Activated B cell treated with CpG ODN at 0.5 μM for 24 hours (primary cell): ENCODE results near the gene TBC1D32. TPM values are rescaled to one million over a fixed set of nuclear protein-coding genes. Genes with fewer than 3 reads are reported as not detected.
"Not testable (repeated sequence)": the region's sequence is repeated elsewhere in the genome, so short reads cannot be mapped to it uniquely, and the experiment has no call there.

ENCODE experiments used
- ATAC-seq: fragments of 200-7000 bp; cut with Tn5 transposase; one replicate; pipeline ENCODE4 v1.10.0; 2021; ENCODE audit warnings: low read depth, mild to moderate bottlenecking, moderate library complexity
- CTCF ChIA-PET: fragments of 350-600 bp; sonication (Branson Sonifier 250); formaldehyde crosslinking; loops from one replicate; lab custom pipeline; 2021; ENCODE audit warnings: antibody characterized with exemption; lab: Charles Lee
- POLR2A ChIA-PET: fragments of 350-600 bp; sonication (Branson Sonifier 250); formaldehyde crosslinking; loops from one replicate; lab custom pipeline; 2021; ENCODE audit warnings: antibody characterized with exemption; lab: Charles Lee
- DNase-seq: peaks from one replicate; pipeline ENCODE4 v3.0.0; 2022
- H3K27ac Mint-ChIP-seq: one replicate; pipeline ENCODE4 v1.8.0; 2020; ENCODE audit warnings: mixed read lengths
- H3K27me3 Mint-ChIP-seq: one replicate; pipeline ENCODE4 v1.8.0; 2021; ENCODE audit warnings: mixed read lengths
- H3K36me3 Mint-ChIP-seq: one replicate; pipeline ENCODE4 v1.8.0; 2021; ENCODE audit warnings: low read depth, mixed read lengths
- H3K4me1 Mint-ChIP-seq: one replicate; pipeline ENCODE4 v1.8.0; 2021; ENCODE audit warnings: mixed read lengths
- H3K4me3 Mint-ChIP-seq: one replicate; pipeline ENCODE4 v1.8.0; 2020; ENCODE audit warnings: mild to moderate bottlenecking, mixed read lengths
- H3K9me3 Mint-ChIP-seq: one replicate; pipeline ENCODE4 v1.8.0; 2020; ENCODE audit warnings: mixed read lengths
- CTCF ChIP-seq: fragments of 200-600 bp; IDR thresholded peaks from one replicate; pipeline ENCODE4 v1.8.0; 2022; ENCODE audit warnings: antibody characterized with exemption, mild to moderate bottlenecking
- intact Hi-C: fragments of 100-400 bp; cut with micrococcal nuclease; formaldehyde crosslinking; loops from one replicate; pipeline ENCODE4 v1.15.1; 2024
- total RNA-seq: library from RNA; stranded (reverse); gene quantifications from 2 replicates; pipeline ENCODE4 v1.2.3, GENCODE V29; 2022

The TBC1D32 gene
- total RNA-seq, 1 donor from 2014 or later = 17.8 TPM

- CTCF ChIA-PET = no interaction called here
- POLR2A ChIA-PET = no interaction called here
- no peak for TF ChIP-seq CTCF
- intact Hi-C loops = no loop called here
- H3K4me3 Mint-ChIP-seq = no peak overlapping the region
- H3K9me3 Mint-ChIP-seq = peaks cover 4% of the 10 kb centered on the region
- no peak for ATAC-seq
- H3K36me3 Mint-ChIP-seq = peaks cover 16% of the 10 kb centered on the region
- no peaks in the 10 kb centered on the region for H3K4me1 Mint-ChIP-seq
- no peak for DNase-seq
- no peaks in the 10 kb centered on the region for H3K27me3 Mint-ChIP-seq
- H3K27ac Mint-ChIP-seq = no peak overlapping the region
Measured at GRCh38 chr6:121310495-121310894, 23.8 kb downstream of the TBC1D32 start.

GRCh38 chr6:121309768-121310469 is 24.4 kb downstream of the TBC1D32 start:
- Mint-ChIP-seq H3K36me3 (peaks cover 16% of the 10 kb centered on the region), H3K4me3 (no peak overlapping the region), H3K9me3 (peaks cover 4% of the 10 kb centered on the region), H3K27ac (no peak overlapping the region), H3K27me3 (no peaks in the 10 kb centered on the region), H3K4me1 (no peaks in the 10 kb centered on the region)
- CTCF ChIA-PET = no interaction called here
- no peak for DNase-seq
- no peak for ATAC-seq
- intact Hi-C loops = no loop called here
- no peak for TF ChIP-seq CTCF
- POLR2A ChIA-PET = no interaction called here

GRCh38 chr6:121305957-121306607 is 28.2 kb downstream of the TBC1D32 start:
- intact Hi-C loops = loop anchor here (1.0 kb wide), 2 partner anchors 251 to 1564 kb away; no protein-coding TSS in a partner anchor
- ATAC-seq (no peak), DNase-seq (no peak)
- H3K4me1 Mint-ChIP-seq = no peaks in the 10 kb centered on the region
- peaks cover 2% of the 10 kb centered on the region for H3K9me3 Mint-ChIP-seq
- no peak overlapping the region for H3K4me3 Mint-ChIP-seq
- CTCF ChIA-PET = interaction anchor here (0.6 to 7.0 kb wide), 3 partner anchors 250 to 1972 kb away, joined by 3 to 34 read pairs (median 4); no protein-coding TSS in a partner anchor
- no peak overlapping the region for H3K27ac Mint-ChIP-seq
- H3K27me3 Mint-ChIP-seq = no peaks in the 10 kb centered on the region
- TF ChIP-seq CTCF = no peak
- peaks cover 10% of the 10 kb centered on the region for H3K36me3 Mint-ChIP-seq
- POLR2A ChIA-PET = no interaction called here

GRCh38 chr6:121302882-121303281 is 31.4 kb downstream of the TBC1D32 start:
- no peak for ATAC-seq
- intact Hi-C loops = no loop called here

GRCh38 chr6:121301156-121301555 is 33.1 kb downstream of the TBC1D32 start:
- H3K27ac Mint-ChIP-seq, H3K4me3 Mint-ChIP-seq, intact Hi-C loops, H3K9me3 Mint-ChIP-seq, ATAC-seq, H3K27me3 Mint-ChIP-seq, CTCF ChIA-PET, DNase-seq, H3K4me1 Mint-ChIP-seq, POLR2A ChIA-PET: not testable (repeated sequence)
- H3K36me3 Mint-ChIP-seq = peaks cover 25% of the 10 kb centered on the region

More at GRCh38 chr6:121302882-121303281, 31.4 kb downstream of the TBC1D32 start:
- Mint-ChIP-seq H3K36me3 (peaks cover 18% of the 10 kb centered on the region), H3K9me3 (peaks cover 3% of the 10 kb centered on the region), H3K4me3 (no peak overlapping the region), H3K4me1 (no peaks in the 10 kb centered on the region), H3K27ac (no peak overlapping the region), H3K27me3 (no peaks in the 10 kb centered on the region)
- no peak for TF ChIP-seq CTCF
- POLR2A ChIA-PET = no interaction called here
- CTCF ChIA-PET = interaction anchor here (7.0 kb wide), 1 partner anchor 247 kb away, joined by 34 read pairs; no protein-coding TSS in a partner anchor
- no peak for DNase-seq
